K562 (cell line): Measurements from ENCODE around the gene ZNF473. TPM values are rescaled to one million over a fixed set of nuclear protein-coding genes. Genes with fewer than 3 reads are reported as not detected.
A peak's percentile ranks its signal among the peaks of the same experiment; 100 is the strongest.

ENCODE experiments used
- BACH1 ChIP-seq: fragments of 200-800 bp; sonication (Bioruptor generic); IDR thresholded peaks from 2 replicates; pipeline ENCODE4 v1.6.1; 2016; ENCODE audit warnings: missing genetic modification characterization, missing compliant biosample characterization
- BCOR ChIP-seq: fragments of 450-650 bp; IDR thresholded peaks from 2 replicates; pipeline ENCODE4 v1.6.1; 2016
- DLX4 ChIP-seq: fragments of 250-450 bp; sonication (Bioruptor Pico); IDR thresholded peaks from 2 replicates; pipeline ENCODE4 v1.6.1; 2021; ENCODE audit warnings: mild to moderate bottlenecking
- EGR1 ChIP-seq: fragments of 450-650 bp; conservative IDR thresholded peaks from 2 replicates; pipeline ENCODE4 v1.6.1; 2017; ENCODE audit warnings: mild to moderate bottlenecking
- EZH2 ChIP-seq: IDR thresholded peaks from 2 replicates; pipeline ENCODE4 v1.6.1; 2012; ENCODE audit warnings: low read depth, mild to moderate bottlenecking, inconsistent platforms, low read length, borderline replicate concordance
- FOXK2 ChIP-seq, 2 experiments: fragments of 450-650 bp; IDR thresholded peaks in 1 of 2; conservative IDR thresholded peaks in 1 of 2; 2 replicates each; pipeline ENCODE4 v1.6.1; 2016; ENCODE audit warnings: low read depth in 2 of 2, mild to moderate bottlenecking in 1 of 2
- HNRNPL ChIP-seq: fragments of 200-400 bp; formaldehyde crosslinking; IDR thresholded peaks from 2 replicates; pipeline ENCODE4 v1.6.1; 2017; ENCODE audit warnings: low read depth, mild to moderate bottlenecking, low read length
- HSF4 ChIP-seq: fragments of 250-450 bp; sonication (Bioruptor Pico); IDR thresholded peaks from 2 replicates; pipeline ENCODE4 v2.1.2; 2022; ENCODE audit warnings: mild to moderate bottlenecking, moderate library complexity, borderline replicate concordance
- KDM4B ChIP-seq, 2 experiments: fragments of 450-650 bp in 1 of 2; sonication (generic) in 1 of 2; IDR thresholded peaks; 2 replicates each; pipeline ENCODE4 v1.6.1; 2016 to 2017; ENCODE audit warnings: borderline replicate concordance in 2 of 2, antibody characterized with exemption in 1 of 2, low read depth in 1 of 2, mild to moderate bottlenecking in 1 of 2
- MCM7 ChIP-seq, 2 experiments: fragments of 450-650 bp; IDR thresholded peaks; 2 replicates each; pipeline ENCODE4 v1.6.1; 2016 to 2018
- NUFIP1 ChIP-seq: fragments of 450-650 bp; IDR thresholded peaks from 2 replicates; pipeline ENCODE4 v1.6.1; 2018; ENCODE audit not compliant: partially characterized antibody
- PHB ChIP-seq: fragments of 250-450 bp; sonication (Bioruptor Pico); IDR thresholded peaks from 2 replicates; pipeline ENCODE4 v1.5.0; 2021
- SIX5 ChIP-seq, 2 experiments: IDR thresholded peaks; 2 replicates each; pipeline ENCODE4 v1.6.1; 2011; ENCODE audit warnings: low read length in 2 of 2, borderline replicate concordance in 1 of 2, low read depth in 1 of 2, mild to moderate bottlenecking in 1 of 2, moderate library complexity in 1 of 2; ENCODE audit not compliant: insufficient read depth in 1 of 2
- SLC30A9 ChIP-seq: fragments of 250-450 bp; sonication (Bioruptor Pico); IDR thresholded peaks from 2 replicates; pipeline ENCODE4 v1.8.0; 2022; ENCODE audit warnings: mild to moderate bottlenecking, moderate library complexity
- SMC3 ChIP-seq: conservative IDR thresholded peaks from 2 replicates; pipeline ENCODE4 v1.6.1; 2011; ENCODE audit warnings: low read depth, low read length, improper control_type of control experiment; ENCODE audit not compliant: insufficient read depth
- SOX6 ChIP-seq: fragments of 450-650 bp; IDR thresholded peaks from 2 replicates; pipeline ENCODE4 v1.6.1; 2014; ENCODE audit warnings: mild to moderate bottlenecking
- TCF7L2 ChIP-seq: fragments of 150-350 bp; IDR thresholded peaks from 2 replicates; pipeline ENCODE4 v1.6.1; 2016; ENCODE audit warnings: low read depth, mild to moderate bottlenecking, low read length, moderate library complexity
- ZBTB43 ChIP-seq: sonication (generic); formaldehyde crosslinking; IDR thresholded peaks from 2 replicates; pipeline ENCODE4 v1.8.0; 2023; ENCODE audit warnings: mild to moderate bottlenecking, missing genetic modification reagents
- ZFP1 ChIP-seq: fragments of 450-650 bp; formaldehyde crosslinking; IDR thresholded peaks from 2 replicates; pipeline ENCODE4 v1.4.0; 2020; ENCODE audit warnings: mild to moderate bottlenecking, mixed read lengths
- ZNF133 ChIP-seq: fragments of 250-450 bp; sonication (Bioruptor Pico); IDR thresholded peaks from 2 replicates; pipeline ENCODE4 v1.4.0; 2020; ENCODE audit warnings: mild to moderate bottlenecking
- ZNF668 ChIP-seq: fragments of 250-450 bp; sonication (Bioruptor Pico); IDR thresholded peaks from 2 replicates; pipeline ENCODE4 v1.8.0; 2022; ENCODE audit warnings: mild to moderate bottlenecking, inconsistent platforms
- ZNF717 ChIP-seq: fragments of 250-450 bp; sonication (Bioruptor Pico); IDR thresholded peaks from 2 replicates; pipeline ENCODE4 v1.5.0; 2021
- ZNF75A ChIP-seq: fragments of 450-650 bp; formaldehyde crosslinking; IDR thresholded peaks from 2 replicates; pipeline ENCODE4 v1.4.0; 2020; ENCODE audit warnings: mild to moderate bottlenecking
- ZNF76 ChIP-seq: fragments of 250-450 bp; sonication (Bioruptor Pico); IDR thresholded peaks from 2 replicates; pipeline ENCODE4 v1.4.0; 2020; ENCODE audit warnings: mild to moderate bottlenecking, moderate library complexity, borderline replicate concordance
- ZNF780A ChIP-seq: fragments of 250-450 bp; sonication (Bioruptor Pico); IDR thresholded peaks from 2 replicates; pipeline ENCODE4 v1.5.0; 2021; ENCODE audit warnings: mild to moderate bottlenecking
- polyA plus RNA-seq, 8 experiments: library from polyadenylated mRNA; depleted of rRNA in 4 of 8; stranded (reverse) in 5 of 8; unstranded in 3 of 8; fragments of >200 nt; fragmentation: Nextera tagmentation in 2 of 8; fragmentation: Illumina TruSeq in 1 of 8; extraction: Ambion mirVana in 2 of 8; extraction: Trizol in 1 of 8; gene quantifications; 2 replicates each; pipeline versions ENCODE4 v1.2.1 to v1.2.3, GENCODE V29; 2011 to 2014; ENCODE audit warnings: inconsistent platforms in 1 of 8, missing spikeins in 1 of 8
- total RNA-seq, 7 experiments: library from RNA; depleted of rRNA in 6 of 7; stranded (reverse); fragments of >200 nt in 6 of 7; fragmentation: Illumina TruSeq in 2 of 7; extraction: Trizol in 2 of 7; gene quantifications; 2 replicates each; pipeline versions ENCODE4 v1.2.1 to v1.2.3, GENCODE V29; 2011 to 2021; ENCODE audit warnings: low replicate concordance in 1 of 7
- TF ChIP-seq, protein P1 (sequence below): fragments of 450-650 bp; formaldehyde crosslinking; IDR thresholded peaks from 2 replicates; pipeline ENCODE4 v1.4.0; 2020; ENCODE audit warnings: mild to moderate bottlenecking, moderate library complexity
- TF ChIP-seq, protein P2 (sequence below): fragments of 250-450 bp; sonication (Bioruptor Pico); IDR thresholded peaks from 2 replicates; pipeline ENCODE4 v1.5.1; 2021; ENCODE audit warnings: mild to moderate bottlenecking

The ZNF473 gene
- total and polyA plus RNA-seq, 9 of the 15 experiments (the other 6 are each of a cell fraction or from before 2014, with no cell fraction given), result 8.2 to 34.0 (median 28.5) TPM

DNA sequence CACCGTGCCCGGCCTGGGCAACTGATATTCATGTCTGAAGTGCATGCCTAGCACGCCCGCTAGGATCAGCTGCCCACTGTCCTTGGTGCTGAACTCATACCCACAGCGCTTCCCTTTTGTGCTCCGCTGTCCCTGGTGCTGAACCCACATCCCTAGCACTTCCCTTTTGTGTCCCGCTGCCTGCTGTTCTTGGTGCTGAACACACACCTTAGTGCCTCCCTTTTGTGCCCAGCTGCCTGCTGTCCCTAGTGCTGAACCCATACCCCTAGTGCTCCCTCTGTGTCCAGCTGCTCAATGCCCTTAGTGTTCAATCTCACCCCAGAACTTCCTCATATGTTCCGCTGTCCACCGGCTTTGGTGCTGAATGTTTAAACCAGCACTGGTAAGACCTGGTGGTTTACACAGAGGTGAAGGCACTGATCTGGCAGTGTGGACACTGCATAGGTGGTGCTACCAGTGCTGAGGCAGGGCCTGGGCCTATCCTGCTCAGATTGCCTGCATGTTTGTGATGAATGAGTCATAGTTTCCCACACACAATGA lies 38.6 kb upstream of the ZNF473 start (continued):
- no peak for TF ChIP-seq BCOR
- TF ChIP-seq SMC3, result 0 out of 2 replicates have a peak, but pooled peaks have one; percentile 34
- peak in 1 of 2 experiments; percentile 100; a peak in 2 of 4 replicates for TF ChIP-seq MCM7 (IDR thresholded peaks at IDR 0.05)
- peak; percentile 80; the same call in 1 of the 2 replicates for TF ChIP-seq SLC30A9 (CRISPR knock-in tag)
- TF ChIP-seq ZFP1 (CRISPR knock-in tag), result no peak; the same call in 1 of the 2 replicates
- no peak for TF ChIP-seq PHB (CRISPR knock-in tag)
- TF ChIP-seq ZNF76 (CRISPR knock-in tag), result peak; percentile 92
- peak; percentile 97 for TF ChIP-seq ZNF668
- TF ChIP-seq ZBTB43 (CRISPR knock-in tag), result peak; percentile 99
- TF ChIP-seq, protein P1, sequence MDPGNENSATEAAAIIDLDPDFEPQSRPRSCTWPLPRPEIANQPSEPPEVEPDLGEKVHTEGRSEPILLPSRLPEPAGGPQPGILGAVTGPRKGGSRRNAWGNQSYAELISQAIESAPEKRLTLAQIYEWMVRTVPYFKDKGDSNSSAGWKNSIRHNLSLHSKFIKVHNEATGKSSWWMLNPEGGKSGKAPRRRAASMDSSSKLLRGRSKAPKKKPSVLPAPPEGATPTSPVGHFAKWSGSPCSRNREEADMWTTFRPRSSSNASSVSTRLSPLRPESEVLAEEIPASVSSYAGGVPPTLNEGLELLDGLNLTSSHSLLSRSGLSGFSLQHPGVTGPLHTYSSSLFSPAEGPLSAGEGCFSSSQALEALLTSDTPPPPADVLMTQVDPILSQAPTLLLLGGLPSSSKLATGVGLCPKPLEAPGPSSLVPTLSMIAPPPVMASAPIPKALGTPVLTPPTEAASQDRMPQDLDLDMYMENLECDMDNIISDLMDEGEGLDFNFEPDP (CRISPR knock-in tag), result peak; percentile 87; the same call in 1 of the 2 replicates
- no peak for TF ChIP-seq SOX6
- TF ChIP-seq FOXK2 (conservative IDR thresholded peaks at IDR 0.05 in 1 of 2, IDR thresholded peaks at IDR 0.05 in 1 of 2; ENCODE audit: low read depth in 2 of 2), result peak in 1 of 2 experiments; percentile 43; a peak in 2 of 4 replicates
- TF ChIP-seq ZNF133 (CRISPR knock-in tag), result no peak
- TF ChIP-seq DLX4 (CRISPR knock-in tag), result no peak
- no peak for TF ChIP-seq NUFIP1
- TF ChIP-seq HSF4 (CRISPR knock-in tag), result peak; percentile 93
- peak; percentile 74; the same call in 1 of the 2 replicates for TF ChIP-seq ZNF780A (CRISPR knock-in tag)
- TF ChIP-seq, protein P2, sequence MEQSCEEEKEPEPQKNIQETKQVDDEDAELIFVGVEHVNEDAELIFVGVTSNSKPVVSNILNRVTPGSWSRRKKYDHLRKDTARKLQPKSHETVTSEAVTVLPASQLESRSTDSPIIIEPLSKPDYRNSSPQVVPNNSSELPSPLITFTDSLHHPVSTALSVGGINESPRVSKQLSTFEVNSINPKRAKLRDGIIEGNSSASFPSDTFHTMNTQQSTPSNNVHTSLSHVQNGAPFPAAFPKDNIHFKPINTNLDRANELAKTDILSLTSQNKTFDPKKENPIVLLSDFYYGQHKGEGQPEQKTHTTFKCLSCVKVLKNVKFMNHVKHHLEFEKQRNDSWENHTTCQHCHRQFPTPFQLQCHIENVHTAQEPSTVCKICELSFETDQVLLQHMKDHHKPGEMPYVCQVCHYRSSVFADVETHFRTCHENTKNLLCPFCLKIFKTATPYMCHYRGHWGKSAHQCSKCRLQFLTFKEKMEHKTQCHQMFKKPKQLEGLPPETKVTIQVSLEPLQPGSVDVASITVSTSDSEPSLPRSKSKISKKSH, result no peak
- TF ChIP-seq ZNF717 (CRISPR knock-in tag), result no peak; the same call in 1 of the 2 replicates
- no peak for TF ChIP-seq ZNF75A
- peak; percentile 97 for TF ChIP-seq BACH1 (tag)
- no peak for TF ChIP-seq EGR1
- TF ChIP-seq TCF7L2, result no peak
- peak; percentile 75; the same call in 1 of the 2 replicates for TF ChIP-seq HNRNPL
- no peak for TF ChIP-seq SIX5 (IDR thresholded peaks at IDR 0.05; ENCODE audit: borderline replicate concordance in 1 of 2, insufficient read depth in 1 of 2, low read depth in 1 of 2, low read length in 2 of 2)
- TF ChIP-seq EZH2, result no peak
- TF ChIP-seq KDM4B (IDR thresholded peaks at IDR 0.05; ENCODE audit: borderline replicate concordance in 2 of 2, low read depth in 1 of 2), result peak in 1 of 2 experiments; percentile 93; a peak in 2 of 4 replicates
